Left hindlimb (tissue), 1 donor: ENCODE measurements around the gene TWNK.

Experiments
- DNase-seq: peaks from one replicate; pipeline ENCODE4 v3.0.0-alpha.2; 2018

Gene TWNK

GRCh38 chr10:100986952-100987684 lies at the start of gene TWNK, which contains the start of gene MRPL43:
Gene TWNK (plus strand): TSS chr10:100987543. CDS start chr10:100988211, 668 bp downstream.
Gene MRPL43 (minus strand): TSS chr10:100987497. CDS start chr10:100987443, 54 bp downstream.
- DNase-seq, result peak; percentile 88

DNA sequence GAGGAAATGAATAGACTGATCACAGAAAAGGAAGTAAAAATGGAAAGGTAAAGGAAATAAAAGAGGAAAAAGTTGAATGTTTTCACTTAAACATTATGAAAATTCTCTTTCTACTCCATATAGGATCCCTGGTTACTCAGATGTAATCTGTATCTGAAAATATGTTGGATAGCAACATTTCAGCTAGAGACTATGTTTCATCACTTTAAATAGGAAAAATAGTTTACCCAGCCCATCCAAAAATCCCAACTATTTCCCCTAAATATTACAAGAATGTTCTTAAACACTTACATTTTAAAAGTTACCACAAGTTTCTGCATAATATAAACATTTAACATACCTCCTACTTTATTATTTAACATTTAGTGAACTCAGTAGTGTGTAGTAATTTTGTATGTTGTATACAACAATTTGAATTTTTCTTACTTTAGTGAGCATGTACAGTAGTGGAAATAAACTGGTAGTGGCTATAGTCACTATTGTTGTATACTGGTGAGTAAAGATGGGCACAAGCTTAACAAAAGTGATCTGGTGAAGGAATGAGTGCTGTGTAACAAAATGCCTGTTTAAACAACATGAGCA lies 47.5 kb upstream of the TWNK start:
- DNase-seq, result no peak

- no peak for DNase-seq
Observed at GRCh38 chr10:100942229-100942628, 45.1 kb upstream of the TWNK start.

DNA sequence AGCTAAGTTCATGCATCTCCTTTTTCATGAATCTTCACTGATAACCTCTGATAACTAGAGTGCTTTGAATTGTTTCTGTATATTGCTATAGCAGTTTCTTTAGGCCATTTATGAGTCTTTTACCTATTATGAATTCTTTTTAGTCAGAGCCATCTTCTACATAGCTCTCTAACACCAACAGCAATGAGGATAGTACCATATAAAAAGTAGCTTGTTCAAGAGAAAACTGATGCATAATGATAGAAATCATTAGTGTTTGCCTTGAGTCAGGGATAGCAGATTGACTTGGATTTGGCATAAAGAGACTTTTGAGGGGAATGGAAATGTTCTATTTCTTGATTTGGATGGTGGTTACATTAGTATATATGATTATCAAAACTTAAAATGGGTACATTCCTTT lies 43.8 kb upstream of the TWNK start:
- DNase-seq, result no peak

DNA sequence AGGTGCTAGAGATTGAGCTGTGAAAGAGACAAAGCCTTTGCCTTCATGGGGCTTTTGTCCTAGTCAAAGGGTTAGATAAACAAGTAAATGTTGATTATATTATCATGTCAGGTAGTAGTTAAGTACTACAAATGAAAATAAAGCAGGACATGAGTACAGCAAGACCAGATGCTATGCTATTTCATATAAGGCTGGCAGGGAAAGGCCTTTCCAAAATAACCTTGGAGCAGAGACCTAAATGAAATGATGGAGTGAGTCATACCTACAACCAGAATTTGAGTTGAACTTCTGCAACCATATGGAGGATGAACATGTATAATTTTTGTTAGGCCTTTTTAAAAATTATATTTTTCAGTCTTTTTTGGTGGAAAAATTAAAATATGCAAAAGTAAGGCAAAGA lies 41.6 kb upstream of the TWNK start:
- DNase-seq, result no peak

GRCh38 chr10:100948916-100949315 lies 38.4 kb upstream of the TWNK start:
- DNase-seq, result no peak

- no peak for DNase-seq
Observed at GRCh38 chr10:100960251-100960650, 27.1 kb upstream of the TWNK start.

GRCh38 chr10:100962351-100963080 lies 24.8 kb upstream of the TWNK start:
- no peak for DNase-seq

DNA sequence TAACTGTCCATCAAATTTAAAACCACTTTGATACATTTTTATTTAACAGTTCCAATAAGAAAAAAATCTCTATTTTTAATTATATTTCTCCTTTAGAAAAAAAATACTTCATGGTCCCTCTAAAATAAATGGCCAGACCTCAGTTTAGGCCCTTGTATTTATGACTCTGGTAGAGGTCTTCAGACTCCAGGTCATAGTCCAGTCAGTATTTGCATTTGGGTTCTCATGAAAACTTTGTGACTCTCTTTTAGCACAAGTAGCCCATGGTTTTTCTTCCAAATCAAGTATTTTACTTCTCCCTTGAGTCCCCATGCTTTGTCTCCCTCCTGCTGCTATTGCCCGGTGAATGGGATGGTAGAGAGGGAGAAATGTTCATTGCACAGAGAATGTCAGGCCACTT lies 23.5 kb upstream of the TWNK start:
- DNase-seq, result no peak

DNA sequence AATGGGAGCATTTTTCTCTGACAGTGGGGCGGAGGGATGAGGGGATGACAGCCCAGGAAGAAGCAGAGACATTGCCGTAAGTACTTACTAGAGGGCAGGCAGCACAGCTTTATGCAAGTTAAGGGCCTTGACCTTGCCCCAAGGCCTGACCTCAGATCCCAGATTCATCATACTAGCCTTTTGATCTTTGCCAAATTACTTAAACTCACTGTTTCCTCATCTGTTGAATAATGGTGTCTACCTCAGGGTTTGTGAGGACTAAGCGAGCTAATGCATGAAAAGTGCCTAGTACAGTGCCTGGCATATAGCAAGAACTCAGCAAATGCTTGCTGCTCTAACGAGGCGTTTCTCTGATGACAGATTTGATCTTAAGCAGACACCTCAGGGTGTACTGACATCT lies 21.5 kb upstream of the TWNK start:
- no peak for DNase-seq

DNA sequence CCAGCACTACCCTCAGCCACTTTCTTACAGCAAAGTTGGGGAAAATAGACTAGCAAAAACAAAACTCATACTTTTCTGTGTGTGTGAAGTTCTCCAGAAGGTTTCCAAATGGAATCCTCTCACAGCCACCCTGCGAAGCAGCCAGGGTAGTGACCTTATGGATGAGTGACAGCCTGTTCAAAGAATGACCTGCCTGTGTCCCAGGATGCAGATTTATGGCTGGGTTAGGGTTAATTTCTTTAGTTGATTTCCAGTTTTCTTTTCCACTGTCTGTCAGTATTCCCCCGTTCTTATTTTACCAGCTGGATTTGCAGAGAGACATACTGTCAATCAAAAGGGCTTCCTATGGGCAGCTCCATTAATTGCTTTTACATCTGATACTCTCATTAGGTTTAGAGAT lies 20.5 kb upstream of the TWNK start:
- DNase-seq, result no peak

- no peak for DNase-seq
Observed at GRCh38 chr10:100967332-100967731, 20.0 kb upstream of the TWNK start.

- no peak for DNase-seq
Observed at GRCh38 chr10:100968062-100968736, 19.1 kb upstream of the TWNK start.

DNA sequence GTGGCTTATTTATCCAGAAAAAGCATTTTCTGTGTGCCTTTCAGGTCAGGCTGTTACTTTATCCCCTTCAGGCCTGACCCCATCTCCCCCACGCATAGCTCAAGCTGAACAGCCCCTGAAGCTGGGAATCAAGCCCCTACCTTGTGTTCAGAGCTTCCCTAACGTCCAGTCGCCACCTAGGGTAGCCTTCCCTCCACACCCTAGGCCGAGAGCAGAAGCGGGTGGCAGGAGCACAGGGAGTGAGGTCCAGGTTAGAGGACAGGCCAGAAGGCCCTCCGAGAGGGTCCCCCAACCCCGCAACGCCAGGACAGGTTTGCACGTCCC lies 18.5 kb upstream of the TWNK start:
- no peak for DNase-seq

DNA sequence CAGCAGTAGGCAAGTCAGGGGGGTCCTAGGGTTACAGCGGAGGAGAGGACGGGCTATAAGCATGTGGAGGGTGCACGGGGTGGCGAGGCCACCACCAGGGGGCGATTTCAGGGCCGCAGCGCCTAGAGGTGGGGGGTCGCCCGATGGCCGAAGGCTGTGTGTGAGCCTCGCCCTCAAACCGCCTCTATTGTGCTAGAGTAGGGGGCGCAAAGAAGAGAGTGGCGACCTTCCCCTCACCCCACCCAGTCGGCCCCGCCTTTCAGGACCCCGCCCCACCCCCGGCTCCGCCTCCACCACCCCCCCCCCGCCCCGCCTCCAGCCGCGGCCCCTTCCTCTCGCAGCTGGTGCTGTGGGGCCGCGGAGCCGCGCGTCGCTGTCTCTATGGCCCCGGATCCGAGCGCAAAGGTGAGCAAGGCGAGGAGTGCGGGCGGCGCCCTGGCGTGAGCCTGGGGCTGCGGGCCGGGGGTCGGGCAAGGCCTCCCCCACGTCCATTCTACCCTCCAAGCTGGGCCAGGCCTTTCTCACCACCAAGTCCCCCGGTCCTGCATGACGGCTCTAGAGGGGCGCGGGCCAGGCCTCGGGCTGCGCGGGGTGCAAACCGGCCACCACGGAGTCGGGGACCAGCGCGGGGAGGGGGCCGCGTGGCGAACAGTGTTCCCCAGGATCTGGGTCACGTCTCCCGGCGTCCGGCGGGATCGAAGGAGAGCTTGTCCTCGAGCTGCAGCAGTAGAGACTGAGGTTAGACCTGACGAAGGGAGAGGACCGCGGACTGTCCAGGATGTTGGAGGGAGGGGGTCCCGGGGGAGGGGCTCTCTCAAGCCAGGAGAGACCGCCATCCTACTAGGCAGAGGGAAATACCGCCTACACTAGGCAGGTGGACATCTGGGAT lies 17.9 kb upstream of the TWNK start, which contains the start of gene SEMA4G:
TSS of gene SEMA4G (plus strand) at position 318 of the 889 bp plus-strand sequence. CDS start 3,409 bp downstream, outside the sequence.
- DNase-seq, result peak; percentile 66

DNA sequence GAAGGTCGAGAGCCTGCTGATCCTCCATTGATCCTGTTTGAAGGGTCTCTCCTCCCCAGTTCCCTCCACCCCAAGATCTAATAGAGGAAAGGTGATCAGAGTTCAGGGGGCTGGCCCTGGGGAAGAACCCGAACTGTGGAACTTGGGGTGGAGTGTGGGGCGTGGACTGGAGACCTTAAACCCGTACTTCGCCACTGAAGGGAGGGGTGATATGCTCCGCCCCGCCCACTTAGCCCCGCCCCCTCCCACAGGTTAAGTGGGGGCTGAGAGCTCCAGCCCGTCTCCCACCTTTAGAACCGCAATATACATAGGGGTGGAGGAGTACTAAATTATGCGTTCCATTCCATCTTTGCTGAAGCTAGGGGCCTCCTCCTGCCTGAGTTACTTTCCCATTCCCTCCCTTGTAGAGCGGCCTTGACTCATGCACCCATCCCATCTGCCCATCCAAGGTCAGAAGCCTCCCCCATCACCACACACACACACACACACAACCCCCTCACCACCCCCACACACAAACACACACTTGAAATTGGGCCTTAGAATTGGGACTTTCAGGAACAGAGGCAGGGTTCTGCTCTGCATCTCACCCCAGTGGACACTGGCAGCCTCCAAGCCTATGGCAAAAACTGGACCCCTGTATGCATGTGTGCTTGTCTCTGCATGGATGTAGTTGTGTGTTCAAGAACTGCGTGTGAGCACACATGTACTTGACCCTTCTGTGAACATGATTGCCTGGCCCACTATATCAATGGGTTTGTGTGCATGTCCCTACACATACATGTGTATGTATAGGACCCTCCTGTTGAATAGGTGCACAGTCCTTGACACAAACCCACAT lies 17.0 kb upstream of the TWNK start:
- no peak for DNase-seq

DNA sequence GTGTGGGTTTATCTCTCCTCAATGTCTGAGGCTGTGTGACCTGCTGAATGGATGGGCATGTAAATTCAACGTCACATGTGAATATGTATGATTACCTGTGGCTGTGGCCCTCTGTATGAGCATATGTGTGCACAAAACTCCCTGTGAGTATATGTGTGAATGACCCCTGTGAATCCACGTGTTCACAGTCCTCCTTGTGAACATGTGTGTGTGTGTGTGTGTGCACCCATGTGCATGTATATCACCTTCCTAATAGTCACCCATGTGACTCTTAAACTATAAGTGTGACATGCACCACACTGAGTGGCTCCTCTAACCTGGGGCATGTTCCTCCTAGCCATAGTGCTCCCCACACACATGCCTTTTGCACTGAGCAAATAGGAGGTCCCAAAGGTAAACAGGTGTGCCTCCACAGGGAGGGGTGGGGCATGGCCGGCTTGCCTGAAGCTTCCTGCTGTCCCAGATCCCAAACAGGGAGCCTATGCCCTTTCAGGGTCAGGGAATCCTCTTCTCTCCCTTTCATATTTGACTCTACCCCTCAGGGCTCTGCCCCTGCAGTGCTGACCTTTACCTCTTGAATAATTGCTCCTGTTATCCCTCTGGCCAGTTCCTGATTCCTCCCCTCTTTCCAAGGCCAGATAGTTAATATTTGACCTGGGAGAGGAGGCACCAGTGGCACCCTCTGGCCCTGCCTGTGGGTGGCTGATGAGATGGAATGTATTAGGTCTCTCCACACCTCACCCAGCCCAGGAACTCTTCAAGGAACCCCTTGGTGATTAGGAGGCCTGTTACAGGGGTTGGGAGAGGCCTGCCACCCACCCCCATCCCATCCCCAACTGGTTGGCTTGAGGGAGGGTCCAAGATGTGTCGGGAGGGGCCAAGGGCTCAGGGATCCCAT lies 16.2 kb upstream of the TWNK start:
- no peak for DNase-seq

DNA sequence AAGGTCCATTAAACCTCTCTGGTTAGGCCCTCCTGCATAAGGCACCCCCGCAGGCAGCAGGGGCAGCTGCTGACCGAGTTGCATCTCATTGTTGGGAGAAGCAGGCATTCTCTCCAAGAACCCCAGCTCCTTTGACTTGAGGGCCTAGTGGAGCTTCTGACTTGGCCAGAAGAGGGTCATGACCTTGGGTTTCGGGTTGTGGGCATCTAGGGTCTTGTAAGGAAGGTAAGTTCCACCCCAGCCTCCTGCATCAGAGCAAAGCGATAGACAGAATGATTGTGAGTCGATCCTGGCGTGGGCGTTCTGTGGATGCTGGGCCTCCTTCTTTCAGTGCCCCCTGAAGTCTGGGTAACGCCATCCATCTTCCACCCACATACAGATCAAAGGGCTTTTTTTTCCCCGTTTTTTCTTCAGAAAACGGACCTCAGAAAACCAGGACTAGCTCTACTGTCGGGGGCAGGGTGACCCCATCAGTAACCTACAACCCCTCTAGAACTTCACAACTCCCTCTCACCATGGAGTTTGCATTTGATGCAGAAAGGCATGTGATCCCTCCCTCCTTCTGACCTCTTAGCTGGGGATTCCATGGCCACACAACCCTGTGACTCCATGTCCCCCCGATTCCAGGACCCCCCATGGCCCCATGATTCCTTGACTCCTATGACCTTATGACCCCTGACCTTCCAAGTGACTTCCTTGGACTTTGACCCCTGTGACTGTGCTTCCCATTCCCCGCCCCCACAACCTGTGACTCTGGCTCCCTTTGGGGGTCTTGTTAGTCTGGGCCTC lies 15.0 kb upstream of the TWNK start:
- no peak for DNase-seq

DNA sequence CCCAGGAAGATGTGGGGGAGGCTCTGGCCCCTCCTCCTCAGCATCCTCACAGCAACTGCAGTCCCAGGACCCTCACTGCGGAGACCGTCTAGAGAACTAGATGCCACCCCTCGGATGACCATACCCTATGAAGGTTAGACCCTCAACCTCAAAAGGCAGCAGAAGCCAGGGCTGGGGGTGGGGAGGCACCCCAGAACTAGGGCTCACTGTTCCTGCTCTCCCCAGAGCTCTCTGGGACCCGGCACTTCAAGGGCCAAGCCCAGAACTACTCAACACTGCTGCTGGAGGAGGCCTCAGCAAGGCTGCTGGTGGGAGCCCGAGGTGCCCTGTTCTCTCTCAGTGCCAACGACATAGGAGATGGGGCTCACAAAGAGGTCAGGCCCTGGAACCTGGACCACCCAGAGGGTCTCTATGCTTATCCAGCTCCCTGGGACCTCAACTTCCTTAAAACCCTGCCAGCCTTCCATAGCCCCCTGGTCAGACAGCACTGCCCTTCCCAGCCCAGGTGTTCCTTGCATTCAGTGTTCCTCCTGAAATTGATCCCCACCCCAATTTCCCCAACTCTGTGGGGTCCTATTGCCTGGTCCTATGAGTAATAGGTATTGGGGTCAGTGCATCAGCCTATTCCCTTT lies 14.3 kb upstream of the TWNK start:
- no peak for DNase-seq
